HG02759 (cell line): ENCODE measurements around the gene LHFPL2.
"Not testable (repeated sequence)": the region's sequence is repeated elsewhere in the genome, so short reads cannot be mapped to it uniquely, and the experiment has no call there.

ENCODE experiments used
- ATAC-seq: cut with Tn5 transposase; IDR thresholded peaks from one replicate; pipeline ENCODE4 v1.9.1; 2021; ENCODE audit warnings: mild to moderate bottlenecking, moderate library complexity; ENCODE audit not compliant: unreplicated experiment

LHFPL2 gene

GRCh38 chr5:78666975-78667374 lies 18.4 kb upstream of the LHFPL2 start:
- not testable (repeated sequence) for ATAC-seq

GRCh38 chr5:78666041-78666444 lies 17.5 kb upstream of the LHFPL2 start:
- ATAC-seq, result no peak

- ATAC-seq, result no peak
These were observed 17.0 kb upstream of the LHFPL2 start for GRCh38 chr5:78665534-78665933.

GRCh38 chr5:78662323-78662722 lies 13.8 kb upstream of the LHFPL2 start:
- ATAC-seq, result no peak

- peak; percentile 80 for ATAC-seq
These were observed 13.1 kb upstream of the LHFPL2 start for GRCh38 chr5:78661691-78662090.

GRCh38 chr5:78661044-78661443 lies 12.5 kb upstream of the LHFPL2 start:
- peak; percentile 10 for ATAC-seq

- ATAC-seq, result no peak
These were observed 11.8 kb upstream of the LHFPL2 start for GRCh38 chr5:78660401-78660800.

- no peak for ATAC-seq
These were observed 11.1 kb upstream of the LHFPL2 start for GRCh38 chr5:78659714-78660113.

- ATAC-seq, result no peak
These were observed 10.5 kb upstream of the LHFPL2 start for GRCh38 chr5:78659114-78659513.

- no peak for ATAC-seq
These were observed 8.6 kb upstream of the LHFPL2 start for GRCh38 chr5:78657201-78657600.

- no peak for ATAC-seq
These were observed 7.2 kb upstream of the LHFPL2 start for GRCh38 chr5:78655746-78656290.

GRCh38 chr5:78654386-78654785 lies 5.8 kb upstream of the LHFPL2 start:
- ATAC-seq, result no peak

GRCh38 chr5:78653681-78654366 lies 5.3 kb upstream of the LHFPL2 start:
- ATAC-seq, result no peak

- ATAC-seq, result no peak
These were observed 4.5 kb upstream of the LHFPL2 start for GRCh38 chr5:78653031-78653430.

- no peak for ATAC-seq
These were observed 2.9 kb upstream of the LHFPL2 start for GRCh38 chr5:78651468-78651867.

- ATAC-seq, result no peak
These were observed 2.0 kb upstream of the LHFPL2 start for GRCh38 chr5:78650531-78650930.

- ATAC-seq, result no peak
These were observed 1.4 kb upstream of the LHFPL2 start for GRCh38 chr5:78649861-78650496.

GRCh38 chr5:78649211-78649695 lies 681 bp upstream of the LHFPL2 start:
- ATAC-seq, result no peak

GRCh38 chr5:78647838-78648358 lies 674 bp downstream of the LHFPL2 start:
- peak; percentile 41 for ATAC-seq

GRCh38 chr5:78647351-78647818 lies 1.2 kb downstream of the LHFPL2 start:
- ATAC-seq, result no peak

- no peak for ATAC-seq
These were observed 3.8 kb downstream of the LHFPL2 start for GRCh38 chr5:78644741-78645300.

GRCh38 chr5:78644129-78644528 lies 4.4 kb downstream of the LHFPL2 start:
- ATAC-seq, result no peak
